ENCODE measurements around the gene SPAG6. TPM values are rescaled to one million over a fixed set of nuclear protein-coding genes. Genes with fewer than 3 reads are reported as not detected.

The SPAG6 gene
- polyA plus RNA-seq, 3 donors: 0.11 to 0.13 TPM; not detected in 1

- intact Hi-C loops (cut with micrococcal nuclease): loop anchor here in 1 of 2 donors (10.0 kb wide), 1 partner anchor 791 kb away; the partner anchor contains the start of gene MLLT10
- WGBS (ENCODE audit: insufficient coverage): under 1% methylated on average over 75 of the region's 92 CpGs
- Histone ChIP-seq H3K9ac (ENCODE audit: insufficient read depth, low read length, poor library complexity, severe bottlenecking) (peak overlapping the region; percentile 29), H3K36me3 (replicated peaks in 1 of 2; ENCODE audit: control insufficient read depth in 1 of 2, insufficient read depth in 2 of 2, low read length in 2 of 2) (peaks cover 17 to 22% of the 10 kb centered on the region in 2 donors), H3K79me2 (ENCODE audit: insufficient read depth, low read length) (peaks cover 10% of the 10 kb centered on the region), H3K9me3 (replicated peaks in 1 of 2; ENCODE audit: control insufficient read depth in 1 of 2, insufficient read depth in 1 of 2, low read length in 2 of 2) (no peaks in the 10 kb centered on the region), H3K27me3 (ENCODE audit: control insufficient read depth in 2 of 2, insufficient read depth in 2 of 2, low read length in 2 of 2) (peaks cover 38 to 50% of the 10 kb centered on the region in 2 donors), H3K4me1 (ENCODE audit: control insufficient read depth in 1 of 2, insufficient read depth in 2 of 2, low read length in 2 of 2) (peaks cover 26 to 27% of the 10 kb centered on the region in 2 donors), H3K27ac (ENCODE audit: low read depth in 1 of 2, low read length in 2 of 2) (no peak overlapping the region), H3K4me2 (replicated peaks; ENCODE audit: extremely low read depth, low read length, poor library complexity, severe bottlenecking) (peak overlapping the region; percentile 91), H2AFZ (ENCODE audit: insufficient read depth, low read depth, low read length, poor library complexity, severe bottlenecking) (peak overlapping the region; percentile 78), H4K20me1 (ENCODE audit: insufficient read depth, low read length) (peaks cover 18% of the 10 kb centered on the region), H3K4me3 (replicated peaks in 1 of 3; ENCODE audit: low read depth in 2 of 3, low read length in 3 of 3) (peak overlapping the region; percentile 43 to 79 (median 57))
- TF ChIP-seq CTCF (IDR thresholded peaks at IDR 0.05): no peak
- peaks cover 0 to 10% (median 5%) of the 10 kb centered on the region in 7 donors for H3K9me3 Mint-ChIP-seq
- H3K4me3 Mint-ChIP-seq: peak overlapping the region; percentile 92 to 98
- peaks cover 29 to 49% of the 10 kb centered on the region in 2 donors for H3K36me3 Mint-ChIP-seq
- DNase-seq: peak in 2 of 3 donors; percentile 57 to 69
- H3K27ac Mint-ChIP-seq: peak overlapping the region in 4 of 7 donors; percentile 33 to 81 (median 56)
- peaks cover 32% of the 10 kb centered on the region for H3K4me1 Mint-ChIP-seq
- H3K27me3 Mint-ChIP-seq (ENCODE audit: low read depth in 3 of 3): peaks cover 37 to 48% (median 40%) of the 10 kb centered on the region in 3 donors
Measured at GRCh38 chr10:22325272-22326144, 19.8 kb upstream of the SPAG6 start.

GRCh38 chr10:22326145-22326702 lies 19.1 kb upstream of the SPAG6 start:
- Mint-ChIP-seq H3K36me3 (peaks cover 29 to 49% of the 10 kb centered on the region in 2 donors), H3K27me3 (ENCODE audit: low read depth in 3 of 3) (peaks cover 37 to 47% (median 40%) of the 10 kb centered on the region in 3 donors), H3K27ac (peak overlapping the region in 1 of 7 donors; percentile 53), H3K9me3 (peaks cover 0 to 10% (median 5%) of the 10 kb centered on the region in 7 donors), H3K4me1 (peaks cover 32% of the 10 kb centered on the region), H3K4me3 (peak overlapping the region; percentile 80 to 86)
- no peak for DNase-seq
- 18% methylated on average over 2 of the region's 8 CpGs for WGBS (ENCODE audit: insufficient coverage)
- Histone ChIP-seq H3K36me3 (replicated peaks in 1 of 2; ENCODE audit: control insufficient read depth in 1 of 2, insufficient read depth in 2 of 2, low read length in 2 of 2) (peaks cover 17 to 22% of the 10 kb centered on the region in 2 donors), H3K79me2 (ENCODE audit: insufficient read depth, low read length) (peaks cover 10% of the 10 kb centered on the region), H3K9ac (ENCODE audit: insufficient read depth, low read length, poor library complexity, severe bottlenecking) (peak overlapping the region; percentile 29), H3K27me3 (ENCODE audit: control insufficient read depth in 2 of 2, insufficient read depth in 2 of 2, low read length in 2 of 2) (peaks cover 38 to 50% of the 10 kb centered on the region in 2 donors), H2AFZ (ENCODE audit: insufficient read depth, low read depth, low read length, poor library complexity, severe bottlenecking) (peak overlapping the region; percentile 78), H3K4me1 (ENCODE audit: control insufficient read depth in 1 of 2, insufficient read depth in 2 of 2, low read length in 2 of 2) (peaks cover 26 to 27% of the 10 kb centered on the region in 2 donors), H3K9me3 (replicated peaks in 1 of 2; ENCODE audit: control insufficient read depth in 1 of 2, insufficient read depth in 1 of 2, low read length in 2 of 2) (no peaks in the 10 kb centered on the region), H3K27ac (ENCODE audit: low read depth in 1 of 2, low read length in 2 of 2) (no peak overlapping the region), H4K20me1 (ENCODE audit: insufficient read depth, low read length) (peaks cover 18% of the 10 kb centered on the region), H3K4me2 (replicated peaks; ENCODE audit: extremely low read depth, low read length, poor library complexity, severe bottlenecking) (peak overlapping the region; percentile 91), H3K4me3 (replicated peaks in 1 of 3; ENCODE audit: low read depth in 2 of 3, low read length in 3 of 3) (peak overlapping the region; percentile 43 to 78 (median 44))
- intact Hi-C loops (cut with micrococcal nuclease): loop anchor here in 1 of 2 donors (10.0 kb wide), 1 partner anchor 791 kb away; the partner anchor contains the start of gene MLLT10
- no peak for TF ChIP-seq CTCF (IDR thresholded peaks at IDR 0.05)

All from CD14-positive monocyte (primary cell).